ENCODE measurements around the gene GRPEL1. TPM values are rescaled to one million over a fixed set of nuclear protein-coding genes. Genes with fewer than 3 reads are reported as not detected.

GRPEL1 gene
- total and polyA plus RNA-seq, 4 donors: 9.8 to 98.1 (median 40.2) TPM

GRCh38 chr4:7108046-7108625, 40.3 kb upstream of the GRPEL1 start (continued):
- TF ChIP-seq GABPA (IDR thresholded peaks at IDR 0.05 in 1 of 2, conservative IDR thresholded peaks at IDR 0.05 in 1 of 2): no peak

GRCh38 chr4:7107166-7107905, 39.5 kb upstream of the GRPEL1 start:
- peaks cover 0 to 18% (median 12%) of the 10 kb centered on the region in 4 donors for H3K4me1 ChIP-seq (ENCODE audit: control insufficient read depth in 4 of 4, insufficient read depth in 4 of 4, low read length in 3 of 4)
- WGBS: 85% methylated on average over 11 of the region's 11 CpGs

GRCh38 chr4:7105276-7105675, 37.4 kb upstream of the GRPEL1 start:
- H3K27me3 ChIP-seq (ENCODE audit: control insufficient read depth in 4 of 4, insufficient read depth in 4 of 4, low read length in 3 of 4): no peaks in the 10 kb centered on the region
- H3K4me1 ChIP-seq (ENCODE audit: control insufficient read depth in 4 of 4, insufficient read depth in 4 of 4, low read length in 3 of 4): peaks cover 3 to 25% (median 20%) of the 10 kb centered on the region in 4 donors
- H3K27ac ChIP-seq (ENCODE audit: low read depth in 1 of 2, low read length in 2 of 2): no peak overlapping the region
- no peak for TF ChIP-seq EGR1 (IDR thresholded peaks at IDR 0.05; ENCODE audit: low read depth in 2 of 2)
- TF ChIP-seq FOXA1 (IDR thresholded peaks at IDR 0.05): no peak
- TF ChIP-seq CTCF (IDR thresholded peaks at IDR 0.05; ENCODE audit: low read depth, low read length, missing input control): no peak
- TF ChIP-seq ZBTB33 (IDR thresholded peaks at IDR 0.05): no peak
- TF ChIP-seq YY1 (IDR thresholded peaks at IDR 0.05): no peak
- no peak for TF ChIP-seq RAD21 (IDR thresholded peaks at IDR 0.05)
- no peak for TF ChIP-seq HNF4G (IDR thresholded peaks at IDR 0.05)
- no peak for TF ChIP-seq NR2F2 (IDR thresholded peaks at IDR 0.05)
- no peak for TF ChIP-seq GABPA (IDR thresholded peaks at IDR 0.05 in 1 of 2, conservative IDR thresholded peaks at IDR 0.05 in 1 of 2)
- no peak overlapping the region for H3K9ac ChIP-seq (ENCODE audit: low read depth in 1 of 2, low read length in 2 of 2)
- no peak for DNase-seq (ENCODE audit: low spot score)
- H3K9me3 ChIP-seq (ENCODE audit: control insufficient read depth in 4 of 4, low read length in 3 of 4): no peaks in the 10 kb centered on the region
- no peaks in the 10 kb centered on the region for H3K36me3 ChIP-seq (ENCODE audit: control insufficient read depth in 4 of 4, insufficient read depth in 3 of 4, low read depth in 1 of 4, low read length in 3 of 4)
- no peak overlapping the region for H3K4me3 ChIP-seq (ENCODE audit: low read depth in 1 of 3, low read length in 3 of 3)
- 68% methylated on average over 15 of the region's 15 CpGs for WGBS

More at GRCh38 chr4:7107166-7107905, 39.5 kb upstream of the GRPEL1 start:
- H3K9ac ChIP-seq (ENCODE audit: low read depth in 1 of 2, low read length in 2 of 2): no peak overlapping the region
- H3K27me3 ChIP-seq (ENCODE audit: control insufficient read depth in 4 of 4, insufficient read depth in 4 of 4, low read length in 3 of 4): no peaks in the 10 kb centered on the region
- H3K9me3 ChIP-seq (ENCODE audit: control insufficient read depth in 4 of 4, low read length in 3 of 4): no peaks in the 10 kb centered on the region
- no peak for DNase-seq (ENCODE audit: low spot score)
- TF ChIP-seq REST (IDR thresholded peaks at IDR 0.05): no peak
- H3K4me3 ChIP-seq (ENCODE audit: low read depth in 1 of 3, low read length in 3 of 3): no peak overlapping the region
- no peaks in the 10 kb centered on the region for H3K36me3 ChIP-seq (ENCODE audit: control insufficient read depth in 4 of 4, insufficient read depth in 3 of 4, low read depth in 1 of 4, low read length in 3 of 4)
- no peak overlapping the region for H3K27ac ChIP-seq (ENCODE audit: low read depth in 1 of 2, low read length in 2 of 2)
